ENCODE measurements around the gene RXFP4. TPM values are rescaled to one million over a fixed set of nuclear protein-coding genes. Genes with fewer than 3 reads are reported as not detected.

RXFP4 gene
- total and polyA plus RNA-seq, 3 donors from 2014 or later, result 0.37 to 1.1 TPM; not detected in 1

- H3K4me1 ChIP-seq, result no peaks in the 10 kb centered on the region
- intact Hi-C loops (cut with DNase I; ENCODE audit: low total_unique reads), result no loop called here
- no peak overlapping the region for H3K27ac ChIP-seq
- no peak for DNase-seq
- TF ChIP-seq, protein P1, sequence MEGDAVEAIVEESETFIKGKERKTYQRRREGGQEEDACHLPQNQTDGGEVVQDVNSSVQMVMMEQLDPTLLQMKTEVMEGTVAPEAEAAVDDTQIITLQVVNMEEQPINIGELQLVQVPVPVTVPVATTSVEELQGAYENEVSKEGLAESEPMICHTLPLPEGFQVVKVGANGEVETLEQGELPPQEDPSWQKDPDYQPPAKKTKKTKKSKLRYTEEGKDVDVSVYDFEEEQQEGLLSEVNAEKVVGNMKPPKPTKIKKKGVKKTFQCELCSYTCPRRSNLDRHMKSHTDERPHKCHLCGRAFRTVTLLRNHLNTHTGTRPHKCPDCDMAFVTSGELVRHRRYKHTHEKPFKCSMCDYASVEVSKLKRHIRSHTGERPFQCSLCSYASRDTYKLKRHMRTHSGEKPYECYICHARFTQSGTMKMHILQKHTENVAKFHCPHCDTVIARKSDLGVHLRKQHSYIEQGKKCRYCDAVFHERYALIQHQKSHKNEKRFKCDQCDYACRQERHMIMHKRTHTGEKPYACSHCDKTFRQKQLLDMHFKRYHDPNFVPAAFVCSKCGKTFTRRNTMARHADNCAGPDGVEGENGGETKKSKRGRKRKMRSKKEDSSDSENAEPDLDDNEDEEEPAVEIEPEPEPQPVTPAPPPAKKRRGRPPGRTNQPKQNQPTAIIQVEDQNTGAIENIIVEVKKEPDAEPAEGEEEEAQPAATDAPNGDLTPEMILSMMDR (IDR thresholded peaks at IDR 0.05), result no peak
- no peak for TF ChIP-seq POLR2A (IDR thresholded peaks at IDR 0.05)
- H3K4me3 ChIP-seq, result no peak overlapping the region
- H3K9me3 ChIP-seq, result no peaks in the 10 kb centered on the region
- H3K36me3 ChIP-seq (ENCODE audit: low read depth, missing control alignments), result no peaks in the 10 kb centered on the region
- WGBS, 2 donors, result 82 to 89% methylated on average over 5 to 6 of the region's 6 CpGs
- no peaks in the 10 kb centered on the region for H3K27me3 ChIP-seq
These were observed 10.5 kb downstream of the RXFP4 start for GRCh38 chr1:155951753-155952504.

DNA sequence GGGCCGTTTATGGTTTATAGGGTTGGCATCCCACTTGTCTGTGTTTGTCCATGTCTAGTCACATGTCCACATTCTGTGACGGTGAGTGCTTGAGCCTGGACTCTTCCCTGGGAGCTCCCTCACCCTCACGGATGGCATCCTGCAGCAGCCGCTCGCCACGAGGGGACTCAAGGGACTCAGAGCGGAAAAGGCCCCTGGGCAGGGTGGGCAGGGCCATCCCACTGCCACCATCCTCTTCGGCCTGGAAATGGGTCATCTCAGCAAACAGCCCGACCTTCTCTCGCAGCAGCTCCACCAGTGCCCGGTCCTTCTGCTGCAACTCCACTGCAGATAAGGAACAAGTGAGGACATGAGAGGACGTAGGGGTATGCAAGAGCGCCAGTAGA, 11.1 kb downstream of the RXFP4 start:
- DNase-seq, result no peak
- H3K27me3 ChIP-seq, result no peaks in the 10 kb centered on the region
- TF ChIP-seq POLR2A (IDR thresholded peaks at IDR 0.05), result no peak
- TF ChIP-seq, protein P1 (IDR thresholded peaks at IDR 0.05), result no peak
- 94% methylated on average over 13 of the region's 13 CpGs for WGBS, 2 donors
- no peaks in the 10 kb centered on the region for H3K9me3 ChIP-seq
- no peak overlapping the region for H3K27ac ChIP-seq
- intact Hi-C loops (cut with DNase I; ENCODE audit: low total_unique reads), result no loop called here
- H3K4me3 ChIP-seq, result no peak overlapping the region
- no peaks in the 10 kb centered on the region for H3K4me1 ChIP-seq
- no peaks in the 10 kb centered on the region for H3K36me3 ChIP-seq (ENCODE audit: low read depth, missing control alignments)

DNA sequence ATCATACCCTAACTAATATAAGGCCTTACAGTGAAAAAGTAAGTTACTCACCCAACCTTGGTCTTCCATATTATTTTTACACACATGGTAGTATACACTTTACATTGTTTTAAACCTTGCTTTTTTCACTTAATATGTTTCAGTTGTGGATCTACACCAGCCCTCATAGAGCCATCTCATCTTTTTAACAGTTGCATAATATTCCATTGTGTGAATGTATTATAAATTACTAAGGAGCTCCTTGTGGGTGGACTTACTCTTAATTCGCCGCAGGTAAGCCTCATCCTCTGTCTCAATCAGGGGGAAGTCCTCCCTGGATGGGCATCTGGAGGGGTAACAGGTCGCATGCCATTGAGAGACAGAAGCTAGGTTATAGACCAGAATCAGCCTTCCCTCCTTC, 13.2 kb downstream of the RXFP4 start:
- Histone ChIP-seq H3K9me3 (no peaks in the 10 kb centered on the region), H3K4me1 (peaks cover 2% of the 10 kb centered on the region), H3K27ac (no peak overlapping the region), H3K36me3 (ENCODE audit: low read depth, missing control alignments) (no peaks in the 10 kb centered on the region), H3K4me3 (no peak overlapping the region), H3K27me3 (no peaks in the 10 kb centered on the region)
- no peak for DNase-seq
- intact Hi-C loops (cut with DNase I; ENCODE audit: low total_unique reads), result no loop called here
- WGBS, 2 donors, result 90 to 91% methylated on average over 3 of the region's 3 CpGs
- no peak for TF ChIP-seq POLR2A (IDR thresholded peaks at IDR 0.05)
- TF ChIP-seq, protein P1 (IDR thresholded peaks at IDR 0.05), result no peak

GRCh38 chr1:155957411-155957915, 16.0 kb downstream of the RXFP4 start:
- Histone ChIP-seq H3K36me3 (ENCODE audit: low read depth, missing control alignments) (no peaks in the 10 kb centered on the region), H3K27ac (no peak overlapping the region), H3K4me3 (no peak overlapping the region), H3K27me3 (no peaks in the 10 kb centered on the region), H3K9me3 (no peaks in the 10 kb centered on the region), H3K4me1 (peaks cover 8% of the 10 kb centered on the region)
- no peak for DNase-seq
- TF ChIP-seq, protein P1 (IDR thresholded peaks at IDR 0.05), result no peak
- no peak for TF ChIP-seq POLR2A (IDR thresholded peaks at IDR 0.05)
- WGBS, 2 donors, result 93 to 98% methylated on average over 11 to 12 of the region's 12 CpGs
- intact Hi-C loops (cut with DNase I; ENCODE audit: low total_unique reads), result no loop called here

All from testis (tissue), 3 donors.